Esophagus muscularis mucosa (tissue), 4 donors: ENCODE data around the gene GAGE12G. TPM values are rescaled to one million over a fixed set of nuclear protein-coding genes. Genes with fewer than 3 reads are reported as not detected.
"Not testable (repeated sequence)": the region's sequence is repeated elsewhere in the genome, so short reads cannot be mapped to it uniquely, and the experiment has no call there.

Experiments used
- DNase-seq: peaks from one replicate; pipeline ENCODE4 v3.0.0-alpha.2; 2017; ENCODE audit errors: extremely low spot score
- H3K27ac ChIP-seq, 4 donors: fragments of 200-600 bp; sonication (generic); replicated peaks in 1 of 4; 1 replicate in 3 of 4; 2 replicates in 1 of 4; pipeline ENCODE4 v1.5.1; 2016 to 2019; ENCODE audit warnings: mild to moderate bottlenecking in 1 of 4
- H3K27me3 ChIP-seq, 4 donors: fragments of 200-600 bp; sonication (generic); one replicate each; pipeline versions ENCODE4 v1.5.1 to v1.6.0; 2016 to 2019
- H3K36me3 ChIP-seq, 4 donors: fragments of 200-600 bp; sonication (generic); one replicate each; pipeline ENCODE4 v1.5.1; 2016 to 2019
- H3K4me1 ChIP-seq, 4 donors: fragments of 200-600 bp; sonication (generic); one replicate each; pipeline ENCODE4 v1.5.1; 2016 to 2019
- H3K4me3 ChIP-seq, 4 donors: fragments of 200-600 bp; sonication (generic); 1 replicate in 2 of 4; 2 replicates in 2 of 4; pipeline ENCODE4 v1.5.1; 2016 to 2019; ENCODE audit warnings: mild to moderate bottlenecking in 4 of 4, moderate library complexity in 1 of 4
- H3K9me3 ChIP-seq, 4 donors: fragments of 200-600 bp; sonication (generic); 1 replicate in 3 of 4; 2 replicates in 1 of 4; pipeline ENCODE4 v1.5.1; 2016 to 2019
- WGBS: methylation state at CpG from one replicate; pipeline ENCODE4 v1.1.5; 2018; 5-methylcytosine and 5-hydroxymethylcytosine counted together
- intact Hi-C: fragments of 100-400 bp; cut with DNase I; formaldehyde crosslinking; loops from one replicate; pipeline ENCODE4 v1.15.1; 2023
- total RNA-seq, 4 donors: library from RNA; depleted of rRNA; stranded (reverse); fragments of >200 nt; gene quantifications; one replicate each; pipeline versions ENCODE4 v1.1.0 to v1.2.1, GENCODE V29; 2016

Gene GAGE12G
- not detected for total RNA-seq

GRCh38 chrX:49570100-49570499 is at the start of gene GAGE12G:
Gene GAGE12G, plus strand, starts transcription at chrX:49570400. Its CDS starts 1,155 bp downstream, at chrX:49571555.
- H3K4me1 ChIP-seq, H3K27me3 ChIP-seq, H3K9me3 ChIP-seq, H3K27ac ChIP-seq, intact Hi-C loops, DNase-seq, H3K36me3 ChIP-seq, H3K4me3 ChIP-seq: not testable (repeated sequence)
- no CpG with 5 or more reads among the region's 16 CpGs for WGBS

- H3K27ac ChIP-seq, H3K27me3 ChIP-seq, H3K36me3 ChIP-seq, intact Hi-C loops, H3K4me3 ChIP-seq, H3K9me3 ChIP-seq, H3K4me1 ChIP-seq, DNase-seq: not testable (repeated sequence)
- WGBS, result no CpG with 5 or more reads among the region's 16 CpGs
Observed at GRCh38 chrX:49531877-49532276, 38.3 kb upstream of the GAGE12G start, which contains the start of gene GAGE12C. Gene GAGE12C, plus strand, starts transcription at chrX:49532177. Its CDS starts 1,155 bp downstream, at chrX:49533332.

- no CpG with 5 or more reads among the region's 16 CpGs for WGBS
- H3K27ac ChIP-seq, H3K9me3 ChIP-seq, H3K36me3 ChIP-seq, H3K27me3 ChIP-seq, intact Hi-C loops, H3K4me1 ChIP-seq, H3K4me3 ChIP-seq, DNase-seq: not testable (repeated sequence)
Observed at GRCh38 chrX:49541433-49541832, 28.8 kb upstream of the GAGE12G start, which contains the start of gene GAGE12D. Gene GAGE12D, plus strand, starts transcription at chrX:49541733. Its CDS starts 1,155 bp downstream, at chrX:49542888.

- intact Hi-C loops, H3K4me1 ChIP-seq, DNase-seq, H3K27ac ChIP-seq, H3K36me3 ChIP-seq, H3K4me3 ChIP-seq, H3K9me3 ChIP-seq, H3K27me3 ChIP-seq: not testable (repeated sequence)
- WGBS, result no CpG with 5 or more reads among the region's 16 CpGs
Observed at GRCh38 chrX:49550989-49551388, 19.2 kb upstream of the GAGE12G start, which contains the start of gene GAGE12E. Gene GAGE12E, plus strand, starts transcription at chrX:49551289. Its CDS starts 1,155 bp downstream, at chrX:49552444.

- WGBS, result no CpG with 5 or more reads among the region's 16 CpGs
- H3K27me3 ChIP-seq, DNase-seq, H3K36me3 ChIP-seq, H3K4me1 ChIP-seq, H3K4me3 ChIP-seq, intact Hi-C loops, H3K27ac ChIP-seq, H3K9me3 ChIP-seq: not testable (repeated sequence)
Observed at GRCh38 chrX:49560542-49560941, 9.7 kb upstream of the GAGE12G start, which contains the start of gene GAGE12F. Gene GAGE12F, plus strand, starts transcription at chrX:49560842. Its CDS starts 1,155 bp downstream, at chrX:49561997.

- H3K27ac ChIP-seq, H3K9me3 ChIP-seq, H3K4me3 ChIP-seq, DNase-seq, H3K27me3 ChIP-seq, H3K4me1 ChIP-seq, H3K36me3 ChIP-seq, intact Hi-C loops: not testable (repeated sequence)
- WGBS, result 95% methylated on average over 4 of the region's 11 CpGs
Observed at GRCh38 chrX:49568728-49569127, 1.5 kb upstream of the GAGE12G start.

- H3K4me3 ChIP-seq, H3K4me1 ChIP-seq, H3K9me3 ChIP-seq, DNase-seq, H3K27ac ChIP-seq, H3K36me3 ChIP-seq, intact Hi-C loops, H3K27me3 ChIP-seq: not testable (repeated sequence)
- 87% methylated on average over 8 of the region's 13 CpGs for WGBS
Observed at GRCh38 chrX:49569152-49569551, 1.0 kb upstream of the GAGE12G start.

- H3K27me3 ChIP-seq, H3K4me1 ChIP-seq, H3K9me3 ChIP-seq, intact Hi-C loops, DNase-seq, H3K36me3 ChIP-seq, H3K27ac ChIP-seq, H3K4me3 ChIP-seq: not testable (repeated sequence)
- WGBS, result no CpG with 5 or more reads among the region's 16 CpGs
Observed at GRCh38 chrX:49579649-49580048, 9.4 kb downstream of the GAGE12G start, which contains the start of gene GAGE12H. Gene GAGE12H, plus strand, starts transcription at chrX:49579949. Its CDS starts 1,155 bp downstream, at chrX:49581104.

- H3K27me3 ChIP-seq, H3K4me3 ChIP-seq, H3K4me1 ChIP-seq, H3K9me3 ChIP-seq, DNase-seq, intact Hi-C loops, H3K27ac ChIP-seq, H3K36me3 ChIP-seq: not testable (repeated sequence)
- no CpG with 5 or more reads among the region's 16 CpGs for WGBS
Observed at GRCh38 chrX:49589196-49589595, 19.0 kb downstream of the GAGE12G start, which contains the start of gene GAGE2A. Gene GAGE2A, plus strand, starts transcription at chrX:49589496. Its CDS starts 1,155 bp downstream, at chrX:49590651.

- H3K36me3 ChIP-seq, H3K27me3 ChIP-seq, H3K9me3 ChIP-seq, intact Hi-C loops, DNase-seq, H3K4me3 ChIP-seq, H3K27ac ChIP-seq, H3K4me1 ChIP-seq: not testable (repeated sequence)
- 87% methylated on average over 34 of the region's 37 CpGs for WGBS
Observed at GRCh38 chrX:49589769-49590478, 19.7 kb downstream of the GAGE12G start.

- WGBS, result 88% methylated on average over 17 of the region's 17 CpGs
- H3K9me3 ChIP-seq, DNase-seq, H3K4me3 ChIP-seq, intact Hi-C loops, H3K27ac ChIP-seq, H3K36me3 ChIP-seq, H3K4me1 ChIP-seq, H3K27me3 ChIP-seq: not testable (repeated sequence)
Observed at GRCh38 chrX:49590488-49590887, 20.3 kb downstream of the GAGE12G start.

GRCh38 chrX:49598720-49599119 is 28.5 kb downstream of the GAGE12G start, which contains the start of gene GAGE1:
Gene GAGE1, plus strand, starts transcription at chrX:49599020. Its CDS starts 1,155 bp downstream, at chrX:49600175.
- H3K27me3 ChIP-seq, H3K4me1 ChIP-seq, H3K9me3 ChIP-seq, DNase-seq, H3K36me3 ChIP-seq, H3K27ac ChIP-seq, intact Hi-C loops, H3K4me3 ChIP-seq: not testable (repeated sequence)
- no CpG with 5 or more reads among the region's 16 CpGs for WGBS
